GM21367 (cell line): ENCODE measurements around the gene KDSR.

Experiments
- ATAC-seq: cut with Tn5 transposase; IDR thresholded peaks from one replicate; pipeline ENCODE4 v1.9.1; 2021; ENCODE audit not compliant: unreplicated experiment

KDSR gene

DNA sequence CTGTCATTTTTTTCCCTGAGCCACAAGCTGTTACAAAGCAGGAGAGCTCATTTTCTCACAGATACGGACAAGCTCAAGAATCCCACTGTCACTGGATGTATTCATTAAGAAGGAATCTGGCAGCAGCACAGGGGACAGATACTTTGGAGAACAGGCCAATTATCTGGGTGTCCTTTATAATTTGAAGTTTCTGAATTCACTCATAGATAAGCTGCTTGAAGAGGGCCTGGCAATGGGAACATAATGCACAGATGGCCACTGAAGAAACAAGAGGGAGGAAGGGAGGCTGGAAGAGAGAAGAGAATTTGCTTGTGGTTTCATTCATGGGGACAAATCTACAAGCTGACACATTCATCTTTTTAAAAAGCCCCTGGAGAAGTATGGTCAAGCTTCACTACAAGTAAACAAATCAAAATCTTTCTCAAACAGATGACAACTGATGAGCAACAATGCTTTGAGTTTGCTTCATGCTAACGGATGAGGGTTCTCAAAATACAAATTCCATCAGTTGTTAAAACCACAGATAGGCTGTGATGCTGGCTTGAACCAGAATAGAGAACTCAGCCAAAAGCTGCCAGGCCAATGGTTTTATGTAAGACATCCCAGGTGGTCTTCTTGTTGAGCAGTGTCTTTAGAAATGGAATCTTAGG lies 59.3 kb downstream of the KDSR start:
- no peak for ATAC-seq

DNA sequence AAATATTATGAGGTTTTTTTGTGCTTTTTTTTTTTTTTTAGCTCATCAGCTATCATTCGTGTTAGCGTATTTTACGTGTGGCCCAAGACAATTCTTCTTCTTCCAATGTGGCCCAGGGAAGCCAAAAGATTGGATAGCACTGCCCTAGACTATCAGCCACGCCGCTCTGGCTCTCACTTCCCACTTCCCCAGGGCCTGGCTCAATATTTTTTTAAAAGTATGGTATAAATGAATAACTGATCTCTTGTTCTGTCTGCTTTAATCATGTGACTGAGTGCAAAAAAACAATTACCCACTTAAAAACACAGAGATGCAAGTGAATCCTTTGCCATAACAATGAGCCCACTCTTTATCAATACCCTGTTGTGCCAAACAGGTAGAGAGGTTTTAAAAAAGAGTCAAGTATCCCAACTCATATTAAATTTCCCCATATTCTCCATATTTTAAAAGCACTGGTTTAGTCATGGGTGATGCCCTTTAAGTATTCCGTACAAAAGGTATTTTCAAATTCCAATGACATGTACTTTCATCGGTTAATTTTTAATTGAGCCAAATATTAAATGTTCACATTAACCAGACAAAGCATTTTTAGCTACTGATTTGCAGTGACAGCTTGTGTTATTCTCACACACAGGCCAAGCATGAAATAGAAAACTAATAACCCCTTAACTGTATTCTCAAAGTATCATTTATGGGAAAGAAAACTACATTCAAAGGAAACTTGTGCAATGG lies 60.0 kb downstream of the KDSR start:
- no peak for ATAC-seq

DNA sequence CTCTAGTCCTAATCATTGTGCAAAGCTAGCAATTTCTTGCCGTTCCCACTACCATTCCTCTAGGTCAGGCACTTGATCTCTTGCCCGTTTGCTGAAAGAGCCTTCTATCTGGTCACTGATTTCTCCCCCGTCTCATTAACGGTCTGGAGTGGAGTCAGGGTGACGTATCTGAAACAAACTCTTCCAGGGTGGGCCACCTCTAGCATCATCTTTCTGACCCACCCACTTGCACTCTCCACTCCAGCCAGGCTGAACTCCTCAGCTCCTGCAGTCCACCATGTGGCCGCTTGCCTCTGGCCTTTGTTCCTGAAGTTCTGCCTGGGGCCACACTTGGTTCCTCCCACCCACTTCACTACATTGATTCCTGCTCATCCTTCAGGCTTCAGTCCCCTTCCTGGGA lies 60.8 kb downstream of the KDSR start:
- no peak for ATAC-seq

DNA sequence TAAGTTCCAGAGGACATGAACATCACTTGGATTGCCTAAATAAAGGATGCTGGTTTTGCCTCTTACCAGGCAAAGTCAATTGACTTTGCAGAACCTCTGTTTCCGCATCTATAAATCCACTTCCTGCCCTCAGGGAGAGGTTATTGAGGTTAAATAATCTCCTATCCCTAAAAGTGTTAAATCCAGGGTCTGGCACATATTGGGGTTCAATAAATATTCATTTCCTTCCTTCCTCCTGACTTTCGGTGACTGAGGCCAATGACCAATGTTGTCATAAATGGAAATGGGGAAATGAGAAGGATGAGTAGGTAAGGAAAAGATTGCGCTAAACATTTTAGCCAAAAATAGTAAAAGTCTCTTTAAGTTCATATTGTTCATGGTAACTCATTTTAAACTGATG lies 63.5 kb downstream of the KDSR start:
- no peak for ATAC-seq

DNA sequence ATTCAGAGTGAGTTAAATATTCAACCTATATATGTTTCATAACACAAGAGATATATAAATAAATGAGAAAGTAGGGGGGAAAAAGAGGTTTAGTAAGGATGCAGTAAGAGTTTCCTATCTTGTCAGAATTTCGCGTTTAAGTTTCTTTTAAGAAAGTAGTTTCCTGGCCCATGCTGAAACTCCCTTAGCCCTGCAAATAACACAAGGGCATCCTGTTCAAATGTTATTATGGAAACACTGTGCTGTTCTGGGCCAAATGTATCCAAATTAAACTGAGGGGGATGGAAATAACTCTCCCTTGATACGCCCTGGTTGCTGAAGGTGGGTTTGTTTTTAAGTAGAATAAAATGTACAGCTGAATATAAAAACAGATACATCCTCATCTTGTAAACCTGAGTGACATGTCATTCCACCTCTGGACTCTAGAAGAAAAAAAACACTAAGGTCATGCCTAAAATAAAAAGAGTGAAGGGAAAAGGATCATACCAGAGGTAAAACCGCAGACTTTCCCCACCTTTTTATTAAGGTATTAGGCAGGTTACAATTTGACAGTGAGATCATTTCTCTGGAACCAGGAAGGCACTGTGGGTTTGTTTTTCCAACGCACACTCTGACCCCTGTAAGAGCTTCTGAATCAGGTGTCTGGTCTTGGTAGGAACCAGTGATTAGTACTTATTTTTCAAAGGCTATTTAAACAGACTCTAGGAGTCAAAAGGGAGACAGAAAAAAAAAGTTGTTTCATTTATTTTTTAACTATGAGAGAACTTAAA lies 64.2 kb downstream of the KDSR start:
- ATAC-seq = no peak

DNA sequence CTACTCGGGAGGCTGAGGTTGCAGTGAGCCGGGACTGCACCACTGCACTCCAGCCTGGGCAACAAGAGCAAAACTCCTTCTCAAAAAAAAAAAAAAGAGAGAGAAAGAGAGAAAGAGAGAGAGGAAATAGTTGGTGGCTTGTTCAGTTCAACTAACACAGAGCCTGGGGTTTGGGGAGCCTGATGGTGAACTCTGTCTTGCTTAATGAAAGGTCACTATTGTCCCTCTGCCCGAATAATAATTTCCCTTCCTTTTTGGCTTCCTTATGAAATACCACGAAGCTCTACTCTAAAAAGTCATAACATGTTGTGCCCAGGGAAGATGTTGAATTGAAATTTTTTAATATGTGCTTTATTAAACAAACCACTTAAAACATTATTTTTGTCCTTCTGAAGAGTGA lies 64.8 kb downstream of the KDSR start:
- no peak for ATAC-seq

DNA sequence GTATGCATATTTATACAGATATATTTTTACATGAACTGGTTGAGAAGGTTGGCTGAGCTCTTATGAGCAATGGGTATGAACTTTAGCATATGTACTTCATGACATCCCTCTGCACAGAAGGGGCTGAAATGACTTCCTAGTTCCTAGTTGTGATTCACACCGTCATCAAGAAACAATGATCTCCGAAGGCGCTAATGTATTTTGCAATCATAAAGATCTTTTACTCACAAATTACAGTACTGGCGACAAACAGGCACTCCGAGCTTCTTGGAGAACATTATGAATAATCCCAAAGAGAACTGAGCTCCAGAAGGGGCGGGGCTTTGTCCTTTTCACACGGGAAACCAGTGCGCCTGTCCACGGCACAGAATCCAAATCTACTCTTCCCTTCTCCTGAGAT lies 65.6 kb downstream of the KDSR start:
- no peak for ATAC-seq

DNA sequence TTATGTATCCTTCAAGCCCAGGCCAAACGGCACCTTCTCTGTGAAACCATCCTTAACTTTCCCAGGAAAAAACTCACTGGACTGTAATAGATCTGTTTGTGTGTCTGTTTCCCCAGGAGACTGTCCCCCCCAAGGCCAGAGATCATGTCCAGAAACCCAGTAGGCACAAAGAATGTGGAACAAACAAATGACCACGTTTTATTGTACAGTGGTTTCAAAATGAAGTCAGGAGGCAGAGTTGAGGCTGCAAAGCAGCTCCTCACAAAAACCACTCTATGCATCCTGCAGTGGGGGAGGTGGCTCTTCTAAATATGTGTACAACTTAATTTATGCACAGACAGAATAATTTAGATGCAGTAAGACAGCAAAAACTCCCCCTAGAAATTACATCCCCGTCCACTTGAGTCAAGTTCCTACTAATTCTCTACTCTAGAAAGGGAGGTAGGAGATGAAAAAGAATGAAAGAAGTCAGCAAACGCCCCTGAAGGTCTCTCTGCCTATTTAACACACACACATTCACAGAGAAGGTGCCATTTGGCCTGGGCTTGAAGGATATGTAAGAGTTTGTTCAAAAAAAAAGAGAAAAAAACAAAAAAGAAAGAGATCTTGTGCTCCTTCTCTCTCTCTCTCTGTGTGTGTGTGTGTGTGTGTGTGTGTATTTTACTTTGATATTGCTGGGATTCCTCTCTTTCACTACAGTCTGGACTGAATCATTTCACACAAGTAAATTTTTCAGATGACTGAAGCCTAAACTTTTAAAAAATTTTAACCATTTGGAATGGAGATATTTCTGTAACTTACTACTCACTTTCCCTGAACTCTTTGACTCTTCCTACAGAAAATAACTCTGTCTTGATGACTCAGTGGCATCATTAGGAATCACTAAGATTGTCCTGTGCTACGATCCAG lies 66.9 kb downstream of the KDSR start:
- ATAC-seq = peak; percentile 65

DNA sequence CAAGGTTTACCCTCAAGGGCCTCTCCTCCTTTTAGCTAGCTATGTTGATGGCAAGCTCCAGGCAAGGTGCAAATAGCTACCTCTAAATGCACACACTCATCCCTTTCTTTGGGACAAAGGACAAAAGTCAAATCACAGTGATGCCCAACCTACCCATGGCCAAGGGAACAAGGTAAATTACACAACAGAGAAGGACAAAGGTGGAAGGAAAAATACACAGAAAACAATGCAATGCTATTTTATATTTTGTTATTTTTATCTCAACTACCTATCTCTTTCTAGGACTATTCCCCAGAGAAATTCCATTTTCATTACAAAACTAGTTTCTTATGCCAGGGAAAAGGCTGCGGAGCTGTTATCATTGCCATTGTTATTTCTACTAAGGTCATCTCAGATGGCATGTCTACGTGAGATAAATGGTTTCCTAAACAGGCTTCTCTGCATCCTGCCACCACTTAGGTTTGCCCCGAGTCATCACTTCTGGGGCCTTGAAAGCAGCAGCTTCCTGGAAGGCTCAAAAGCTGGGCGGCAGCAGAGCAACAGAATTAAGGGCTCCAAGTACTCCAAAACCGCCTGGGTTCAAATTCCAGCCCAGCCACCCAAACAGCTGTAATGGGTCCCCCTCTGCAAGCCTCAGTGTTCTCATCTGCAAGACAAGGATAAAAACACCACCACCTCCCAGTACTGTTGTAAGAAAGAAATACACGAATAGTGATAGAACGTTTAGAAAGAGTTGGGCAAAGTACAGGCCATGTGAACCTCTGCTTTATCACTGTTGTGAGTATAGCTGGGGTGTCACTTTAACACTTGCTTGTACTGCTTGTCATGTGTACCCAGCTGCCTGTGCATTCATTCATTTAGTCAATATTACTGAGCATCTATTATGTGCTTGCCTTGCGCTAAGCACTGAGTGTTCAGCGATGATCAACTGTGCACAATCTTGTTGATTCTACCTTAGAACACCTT lies 68.3 kb downstream of the KDSR start:
- ATAC-seq = no peak

DNA sequence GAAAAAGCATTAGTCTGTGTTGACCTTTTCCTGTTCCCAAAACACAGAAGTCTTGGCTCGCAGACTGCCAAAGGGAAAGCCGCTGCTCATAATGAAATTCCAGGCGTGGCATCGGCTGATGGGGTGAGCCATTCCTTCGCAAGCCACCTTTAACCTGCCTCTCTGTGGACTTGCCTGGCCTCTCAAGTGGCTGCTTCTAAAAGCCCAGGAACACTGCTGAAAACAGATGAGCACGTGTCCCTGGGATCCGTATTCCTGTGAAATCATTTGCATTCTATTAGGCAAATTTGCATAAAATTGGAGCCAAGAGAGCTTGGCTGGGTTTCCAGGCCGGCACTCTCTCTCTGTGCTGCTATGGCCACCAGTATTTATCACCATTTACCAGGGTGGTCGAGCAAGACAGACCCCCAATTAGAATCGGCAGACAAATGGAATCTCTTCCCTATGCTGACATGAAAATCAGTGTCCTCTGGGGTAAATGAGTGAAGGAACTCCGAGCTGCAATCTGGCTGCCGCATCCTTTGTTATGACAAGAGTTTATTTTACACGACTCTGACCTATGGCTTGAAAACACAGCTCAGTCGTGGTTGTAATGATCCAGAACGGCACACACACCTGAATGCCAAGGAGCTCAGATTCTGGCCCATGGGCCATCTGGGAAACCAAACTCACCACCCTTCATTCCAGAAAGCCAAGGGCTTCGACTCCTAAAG lies 69.2 kb downstream of the KDSR start:
- no peak for ATAC-seq

DNA sequence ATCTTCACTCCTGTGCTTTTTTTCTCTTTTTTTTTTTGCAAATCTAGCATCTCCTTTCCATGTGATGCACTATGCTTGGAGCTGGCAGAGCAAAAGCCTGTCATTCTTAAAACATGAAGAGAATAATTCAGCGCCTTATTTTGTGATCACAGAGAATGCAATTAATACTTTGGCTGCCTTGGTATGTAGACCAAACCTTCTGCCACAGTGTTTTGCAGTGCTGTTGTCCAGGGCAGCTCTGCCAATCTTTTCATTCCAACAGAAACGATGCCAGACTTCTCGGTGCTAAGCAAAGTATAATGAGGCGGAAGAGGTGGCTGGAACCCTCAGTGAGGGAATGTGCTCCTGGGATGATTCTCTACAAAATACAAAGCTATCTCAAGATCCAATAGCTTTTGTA lies 73.1 kb downstream of the KDSR start:
- no peak for ATAC-seq

DNA sequence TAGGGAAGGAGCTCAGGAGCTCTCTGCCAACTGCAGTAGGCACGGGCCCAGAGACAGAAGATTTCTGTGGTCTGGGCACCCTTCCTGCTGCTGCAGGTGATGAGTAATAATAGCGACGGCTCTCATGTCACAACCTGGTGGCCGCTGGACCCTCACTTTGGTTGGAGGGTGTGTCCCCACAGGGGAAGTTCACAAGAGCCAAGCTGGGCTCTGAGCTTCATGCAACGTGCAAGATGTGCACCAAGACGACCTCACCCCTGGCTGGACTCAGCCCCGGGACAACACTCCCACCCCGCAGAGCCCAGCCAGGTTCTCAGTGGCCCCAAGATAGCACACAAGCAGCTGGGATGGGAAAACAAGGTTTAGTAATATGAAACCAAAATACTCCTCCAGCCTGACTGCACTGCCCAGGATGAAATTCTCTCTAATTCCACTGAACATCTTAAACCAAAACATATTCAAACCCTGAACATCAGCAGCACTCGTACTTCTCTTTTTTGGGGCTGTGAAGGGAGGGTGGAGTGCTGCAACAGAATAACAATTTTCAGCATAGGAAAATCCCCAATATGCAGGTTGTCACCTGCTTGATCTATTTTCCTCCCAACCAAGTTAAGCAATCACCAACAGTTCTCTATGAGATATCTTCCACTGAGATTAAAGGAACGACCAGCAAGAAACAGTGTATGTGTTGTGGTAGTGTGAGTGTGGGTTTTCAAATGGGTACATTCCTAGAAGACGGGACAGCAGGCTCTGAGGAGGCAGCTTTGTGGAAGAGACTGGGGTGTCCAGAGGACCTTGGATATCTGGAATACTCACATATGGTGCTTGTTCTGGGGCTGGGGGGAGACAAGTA lies 73.9 kb downstream of the KDSR start:
- ATAC-seq = peak; percentile 54

DNA sequence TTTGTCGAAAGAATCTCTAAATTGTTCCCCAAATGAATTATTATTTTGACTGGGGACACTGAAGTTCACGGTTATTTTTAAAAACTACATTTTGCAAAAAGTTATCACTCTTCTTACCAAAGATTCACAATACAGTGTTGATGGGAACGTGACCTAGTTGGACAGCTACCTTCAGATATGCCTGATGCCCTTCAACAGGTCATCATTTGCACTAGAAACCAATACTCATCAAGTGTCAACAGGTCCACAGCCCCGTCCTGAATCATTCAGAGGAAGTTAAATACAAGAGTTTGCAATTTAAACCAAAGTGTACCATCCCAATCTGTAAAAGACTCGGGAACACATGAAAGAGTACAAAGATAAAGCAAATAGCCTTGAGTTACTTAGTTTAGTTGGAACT lies 75.7 kb downstream of the KDSR start:
- no peak for ATAC-seq

DNA sequence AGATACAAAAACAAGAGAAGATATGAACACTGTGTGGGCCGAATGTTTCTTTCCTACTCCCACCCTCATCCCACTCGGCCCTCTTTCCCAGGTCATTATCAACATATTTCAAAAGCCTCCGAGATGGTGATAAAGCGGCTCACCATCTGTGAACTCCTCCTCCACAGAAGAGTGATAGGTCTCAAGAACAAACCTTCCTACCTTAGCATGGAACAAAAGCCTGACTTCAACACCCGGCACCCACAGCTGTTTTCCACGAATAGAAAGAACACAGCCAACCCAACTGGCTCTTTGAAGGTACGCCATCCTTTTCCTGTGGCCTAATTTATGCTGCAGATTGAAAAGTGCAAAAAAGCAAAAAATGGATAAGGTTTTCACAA lies 76.2 kb downstream of the KDSR start:
- ATAC-seq = no peak

DNA sequence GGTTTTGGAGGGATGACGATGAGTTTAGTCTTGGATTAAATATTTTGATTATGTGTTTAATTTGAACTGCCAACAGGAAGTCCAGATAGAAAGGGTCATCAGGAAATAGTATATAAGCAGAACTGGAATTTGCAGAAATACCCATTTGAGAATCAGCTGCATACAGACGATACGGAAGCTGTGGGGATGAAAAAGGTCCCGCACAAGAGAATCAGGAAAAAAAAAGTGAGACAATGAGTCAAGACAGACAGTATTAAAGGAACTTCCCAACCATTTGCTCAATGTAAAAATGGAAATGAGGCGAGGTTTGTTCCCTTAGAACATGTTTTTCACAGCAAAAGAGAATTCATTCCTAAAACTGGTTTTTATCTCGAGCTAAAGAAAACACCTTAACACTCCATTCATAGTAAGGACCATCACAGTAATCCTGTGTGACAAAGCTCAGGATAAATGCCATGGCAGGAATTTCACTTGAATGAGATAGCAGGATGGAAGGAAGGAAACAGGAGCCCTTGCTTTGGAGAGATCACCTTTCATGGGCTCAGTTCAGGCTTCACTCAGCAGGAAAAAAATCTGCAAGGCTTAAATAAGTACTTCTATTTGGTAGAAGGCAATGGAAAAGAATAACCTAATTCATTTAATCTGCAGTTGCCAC lies 76.7 kb downstream of the KDSR start:
- ATAC-seq = no peak

DNA sequence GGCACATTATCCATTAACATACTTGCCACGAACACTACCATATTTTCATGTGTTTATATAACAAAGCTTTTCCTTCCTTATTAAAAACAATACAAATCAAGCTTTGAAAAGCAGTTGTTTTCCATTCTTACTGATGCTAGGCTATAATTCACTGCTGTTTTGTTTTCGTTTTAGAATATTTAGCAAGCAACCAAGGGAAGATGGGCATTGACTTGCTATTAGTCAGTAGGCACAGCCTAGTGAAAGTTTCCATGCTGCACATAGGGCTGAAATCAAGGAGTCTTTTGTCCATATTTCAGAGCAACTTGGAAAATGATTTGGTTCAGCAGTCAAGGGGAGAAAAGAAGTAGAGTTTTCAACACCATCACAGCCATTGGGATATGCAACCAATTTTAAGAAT lies 78.7 kb downstream of the KDSR start:
- ATAC-seq = no peak

DNA sequence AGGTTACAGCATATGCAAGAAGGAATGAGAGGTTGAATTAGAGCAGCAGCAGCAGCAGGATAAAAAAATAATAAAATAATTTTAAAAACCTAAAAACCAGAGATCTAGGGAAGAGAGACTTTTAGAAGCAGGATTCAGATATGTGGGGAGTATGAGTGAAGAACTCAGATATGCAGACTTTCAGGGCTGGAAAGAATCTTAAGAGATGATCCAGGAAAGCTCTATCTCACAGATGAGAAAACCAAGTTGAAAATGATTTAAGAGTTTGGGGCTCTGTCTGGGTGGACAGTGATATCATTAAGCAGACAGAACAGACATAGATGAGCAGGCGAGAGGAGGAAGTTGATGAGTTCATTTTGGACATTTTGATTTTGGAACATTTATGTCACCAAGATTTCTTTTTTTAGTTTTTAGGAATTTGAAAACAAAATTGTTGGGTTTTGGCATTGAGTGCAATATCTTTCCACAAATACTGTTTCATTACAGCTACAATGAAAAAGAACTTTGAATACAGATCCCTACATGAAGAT lies 79.2 kb downstream of the KDSR start:
- ATAC-seq = no peak

DNA sequence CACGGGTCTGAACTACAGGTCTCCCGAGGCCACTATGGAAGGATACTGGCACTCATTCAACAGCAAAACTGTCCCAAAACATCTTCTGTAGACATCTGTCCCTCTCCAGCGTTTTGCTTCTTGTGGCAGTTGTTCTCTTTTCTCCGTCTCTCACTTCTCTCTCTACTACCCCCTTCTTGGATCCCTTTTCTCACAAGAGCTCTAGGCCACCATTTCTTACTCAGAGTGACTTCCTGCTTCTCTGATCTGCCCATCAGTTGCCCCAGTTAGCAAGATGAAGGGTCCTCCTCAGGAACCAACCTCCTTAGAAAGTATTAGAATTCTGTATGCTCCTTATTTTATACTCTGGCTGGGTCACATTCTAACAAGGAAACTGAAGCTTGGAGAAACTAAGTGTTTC lies 80.1 kb downstream of the KDSR start:
- ATAC-seq = no peak
